ENCODE results near the gene ENOX1. TPM values are rescaled to one million over a fixed set of nuclear protein-coding genes. Genes with fewer than 3 reads are reported as not detected.
A peak's percentile ranks its signal among the peaks of the same experiment; 100 is the strongest.

ENOX1 gene
- total RNA-seq, 1 donor from 2014 or later = 0.60 TPM

DNA sequence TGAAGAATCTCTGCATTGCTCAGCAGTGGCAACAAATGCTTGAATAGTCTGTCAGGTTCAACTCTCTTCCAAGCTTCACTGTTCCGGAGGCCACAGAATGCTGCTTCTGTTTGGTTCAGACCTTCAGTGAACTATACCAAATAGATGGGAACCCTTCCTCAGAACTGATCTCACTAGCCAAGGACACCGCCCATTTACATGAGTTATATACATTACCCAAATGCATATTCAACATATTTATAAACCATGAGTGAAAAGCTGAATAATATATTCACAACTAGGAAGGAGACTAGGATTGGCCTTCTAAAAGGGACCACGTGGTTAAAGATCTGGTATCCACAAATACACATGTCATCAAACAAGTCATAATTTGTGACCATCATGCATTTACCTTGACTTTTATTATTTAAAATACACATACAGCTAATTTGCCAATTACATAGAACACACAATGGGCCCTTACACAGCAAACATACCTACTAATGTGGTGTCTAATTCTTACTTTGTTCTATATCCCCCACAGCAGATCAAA, 49.3 kb downstream of the ENOX1 start:
- no peak overlapping the region for H3K4me3 ChIP-seq
- H3K9me3 ChIP-seq (replicated peaks) = no peaks in the 10 kb centered on the region
- no peak for DNase-seq
- H3K36me3 ChIP-seq = no peaks in the 10 kb centered on the region
- H3K27ac ChIP-seq (replicated peaks) = no peak overlapping the region
- H3K27me3 ChIP-seq (ENCODE audit: low read depth) = no peaks in the 10 kb centered on the region
- peaks cover 5% of the 10 kb centered on the region for H3K4me1 ChIP-seq
- intact Hi-C loops (cut with micrococcal nuclease) = no loop called here
- TF ChIP-seq, protein P1, sequence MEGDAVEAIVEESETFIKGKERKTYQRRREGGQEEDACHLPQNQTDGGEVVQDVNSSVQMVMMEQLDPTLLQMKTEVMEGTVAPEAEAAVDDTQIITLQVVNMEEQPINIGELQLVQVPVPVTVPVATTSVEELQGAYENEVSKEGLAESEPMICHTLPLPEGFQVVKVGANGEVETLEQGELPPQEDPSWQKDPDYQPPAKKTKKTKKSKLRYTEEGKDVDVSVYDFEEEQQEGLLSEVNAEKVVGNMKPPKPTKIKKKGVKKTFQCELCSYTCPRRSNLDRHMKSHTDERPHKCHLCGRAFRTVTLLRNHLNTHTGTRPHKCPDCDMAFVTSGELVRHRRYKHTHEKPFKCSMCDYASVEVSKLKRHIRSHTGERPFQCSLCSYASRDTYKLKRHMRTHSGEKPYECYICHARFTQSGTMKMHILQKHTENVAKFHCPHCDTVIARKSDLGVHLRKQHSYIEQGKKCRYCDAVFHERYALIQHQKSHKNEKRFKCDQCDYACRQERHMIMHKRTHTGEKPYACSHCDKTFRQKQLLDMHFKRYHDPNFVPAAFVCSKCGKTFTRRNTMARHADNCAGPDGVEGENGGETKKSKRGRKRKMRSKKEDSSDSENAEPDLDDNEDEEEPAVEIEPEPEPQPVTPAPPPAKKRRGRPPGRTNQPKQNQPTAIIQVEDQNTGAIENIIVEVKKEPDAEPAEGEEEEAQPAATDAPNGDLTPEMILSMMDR (IDR thresholded peaks at IDR 0.05; ENCODE audit: borderline replicate concordance) = no peak

GRCh38 chr13:43732726-43733125, 54.0 kb downstream of the ENOX1 start:
- H3K4me1 ChIP-seq = peaks cover 15% of the 10 kb centered on the region
- H3K9me3 ChIP-seq (replicated peaks) = no peaks in the 10 kb centered on the region
- no peak overlapping the region for H3K27ac ChIP-seq (replicated peaks)
- no peak for DNase-seq
- no peak overlapping the region for H3K4me3 ChIP-seq
- no peaks in the 10 kb centered on the region for H3K27me3 ChIP-seq (ENCODE audit: low read depth)
- TF ChIP-seq, protein P1 (IDR thresholded peaks at IDR 0.05; ENCODE audit: borderline replicate concordance) = no peak
- no peaks in the 10 kb centered on the region for H3K36me3 ChIP-seq
- intact Hi-C loops (cut with micrococcal nuclease) = no loop called here

- Histone ChIP-seq H3K9me3 (replicated peaks) (no peaks in the 10 kb centered on the region), H3K27me3 (ENCODE audit: low read depth) (no peaks in the 10 kb centered on the region), H3K4me1 (peaks cover 11% of the 10 kb centered on the region), H3K36me3 (no peaks in the 10 kb centered on the region), H3K4me3 (no peak overlapping the region), H3K27ac (replicated peaks) (peak overlapping the region; percentile 24)
- intact Hi-C loops (cut with micrococcal nuclease) = no loop called here
- TF ChIP-seq, protein P1 (IDR thresholded peaks at IDR 0.05; ENCODE audit: borderline replicate concordance) = no peak
- no peak for DNase-seq
Measured at GRCh38 chr13:43731296-43731695, 55.5 kb downstream of the ENOX1 start.

GRCh38 chr13:43730642-43731041, 56.1 kb downstream of the ENOX1 start:
- TF ChIP-seq, protein P1 (IDR thresholded peaks at IDR 0.05; ENCODE audit: borderline replicate concordance) = no peak
- H3K9me3 ChIP-seq (replicated peaks) = no peaks in the 10 kb centered on the region
- DNase-seq = no peak
- no peaks in the 10 kb centered on the region for H3K36me3 ChIP-seq
- peaks cover 11% of the 10 kb centered on the region for H3K4me1 ChIP-seq
- intact Hi-C loops (cut with micrococcal nuclease) = no loop called here
- no peaks in the 10 kb centered on the region for H3K27me3 ChIP-seq (ENCODE audit: low read depth)
- H3K27ac ChIP-seq (replicated peaks) = peak overlapping the region; percentile 24
- no peak overlapping the region for H3K4me3 ChIP-seq

GRCh38 chr13:43728421-43728820, 58.4 kb downstream of the ENOX1 start:
- Histone ChIP-seq H3K9me3 (replicated peaks) (no peaks in the 10 kb centered on the region), H3K27me3 (ENCODE audit: low read depth) (no peaks in the 10 kb centered on the region), H3K27ac (replicated peaks) (peak overlapping the region; percentile 52), H3K4me3 (no peak overlapping the region), H3K36me3 (no peaks in the 10 kb centered on the region), H3K4me1 (peaks cover 11% of the 10 kb centered on the region)
- TF ChIP-seq, protein P1 (IDR thresholded peaks at IDR 0.05; ENCODE audit: borderline replicate concordance) = no peak
- intact Hi-C loops (cut with micrococcal nuclease) = no loop called here
- DNase-seq = no peak
